K562 (cell line): Measurements from ENCODE around the gene HCN3.

Experiments used
- EHMT2 ChIP-seq: fragments of 450-650 bp; IDR thresholded peaks from 2 replicates; pipeline ENCODE4 v1.6.1; 2018; ENCODE audit warnings: antibody characterized with exemption
- MXI1 ChIP-seq: IDR thresholded peaks from 2 replicates; pipeline ENCODE4 v1.6.1; 2011; ENCODE audit warnings: low read depth, mild to moderate bottlenecking, improper control_type of control experiment, low read length
- POLR3A ChIP-seq: IDR thresholded peaks from 2 replicates; pipeline ENCODE4 v1.6.1; 2011; ENCODE audit warnings: borderline replicate concordance, mild to moderate bottlenecking, moderate library complexity; ENCODE audit not compliant: insufficient read length, insufficient read depth; ENCODE audit errors: extremely low read depth
- SRF ChIP-seq, 2 experiments: fragments of 250-450, 450-650 bp in 1 of 2; sonication (Bioruptor Pico) in 1 of 2; sonication (generic) in 1 of 2; formaldehyde crosslinking; IDR thresholded peaks; 2 replicates each; pipeline versions ENCODE4 v1.5.0 to v1.5.1; 2020 to 2022; ENCODE audit warnings: mild to moderate bottlenecking in 1 of 2, missing genetic modification reagents in 1 of 2
- TEAD1 ChIP-seq, 2 experiments: fragments of 450-650 bp in 1 of 2; sonication (generic) in 1 of 2; formaldehyde crosslinking; IDR thresholded peaks; 2 replicates each; pipeline versions ENCODE4 v1.4.0 to v1.8.0; 2020 to 2022; ENCODE audit warnings: mild to moderate bottlenecking in 2 of 2, missing genetic modification reagents in 1 of 2
- TEAD4 ChIP-seq, 2 experiments: sonication (generic) in 1 of 2; formaldehyde crosslinking in 1 of 2; IDR thresholded peaks; 2 replicates each; pipeline versions ENCODE4 v1.6.1 to v1.8.0; 2012 to 2022; ENCODE audit warnings: borderline replicate concordance in 1 of 2, inconsistent platforms in 1 of 2, low read length in 1 of 2, mild to moderate bottlenecking in 1 of 2, missing genetic modification reagents in 1 of 2
- ZKSCAN1 ChIP-seq: fragments of 150-350 bp; IDR thresholded peaks from 2 replicates; pipeline ENCODE4 v1.6.1; 2016; ENCODE audit warnings: low read depth, low read length
- ZNF253 ChIP-seq: fragments of 250-450 bp; sonication (Bioruptor Pico); conservative IDR thresholded peaks from 2 replicates; pipeline ENCODE4 v1.6.1; 2021; ENCODE audit warnings: mild to moderate bottlenecking
- ZNF778 ChIP-seq: fragments of 450-650 bp; formaldehyde crosslinking; IDR thresholded peaks from 2 replicates; pipeline ENCODE4 v1.4.0; 2020; ENCODE audit warnings: mild to moderate bottlenecking, moderate library complexity
- TF ChIP-seq, protein P1 (sequence below), 3 experiments: IDR thresholded peaks in 2 of 3; conservative IDR thresholded peaks in 1 of 3; 2 replicates each; pipeline ENCODE4 v1.5.1; 2011 to 2012; ENCODE audit warnings: low read length in 3 of 3, mild to moderate bottlenecking in 3 of 3, control low read depth in 2 of 3, improper control_type of control experiment in 1 of 3, inconsistent platforms in 1 of 3, low read depth in 1 of 3, mixed read lengths in 1 of 3, moderate library complexity in 1 of 3; ENCODE audit not compliant: insufficient read depth in 2 of 3
- TF ChIP-seq, protein P2 (sequence below), 2 experiments: fragments of 450-650 bp; formaldehyde crosslinking in 1 of 2; IDR thresholded peaks; 2 replicates each; pipeline versions ENCODE4 v1.4.0 to v1.6.1; 2014 to 2020; ENCODE audit warnings: mild to moderate bottlenecking in 2 of 2, borderline replicate concordance in 1 of 2, low read depth in 1 of 2
- TF ChIP-seq, protein P3 (sequence below): sonication (generic); formaldehyde crosslinking; IDR thresholded peaks from 2 replicates; pipeline ENCODE4 v1.5.0; 2020; ENCODE audit warnings: missing genetic modification reagents
- TF ChIP-seq, protein P4 (sequence below): IDR thresholded peaks from 2 replicates; pipeline ENCODE4 v1.6.1; 2016; ENCODE audit warnings: missing genetic modification characterization, missing compliant biosample characterization

DNA sequence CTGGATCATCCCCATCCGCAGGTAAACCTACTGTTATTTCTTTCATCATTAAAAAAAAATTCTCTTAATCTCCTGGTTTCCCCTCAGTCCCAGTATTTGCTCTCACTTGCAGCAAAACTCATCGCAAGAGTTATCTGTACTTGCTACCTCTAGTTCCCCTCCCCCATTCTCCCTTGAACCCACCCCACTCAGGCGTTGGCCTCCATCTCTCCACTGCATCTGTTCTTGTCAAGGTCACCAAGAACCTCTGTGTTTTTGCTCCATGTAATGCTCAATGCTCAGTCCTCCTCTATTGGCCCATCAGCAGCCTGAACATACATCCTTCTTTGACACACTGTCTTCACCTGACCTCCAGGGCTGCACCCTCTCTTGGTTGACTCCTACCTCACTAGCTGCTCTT, 19.4 kb downstream of the HCN3 start:
- TF ChIP-seq ZKSCAN1 (no peak), SRF (CRISPR knock-in tag; IDR thresholded peaks at IDR 0.05) (no peak), ZNF253 (CRISPR knock-in tag) (no peak), TEAD1 (CRISPR knock-in tag; IDR thresholded peaks at IDR 0.05) (no peak), TEAD4 (IDR thresholded peaks at IDR 0.05; ENCODE audit: low read length) (no peak), TEAD4 (CRISPR knock-in tag; IDR thresholded peaks at IDR 0.05; ENCODE audit: borderline replicate concordance) (no peak), ZNF778 (CRISPR knock-in tag) (no peak), MXI1 (no peak), POLR3A (no peak), EHMT2 (no peak)
- TF ChIP-seq, protein P1, sequence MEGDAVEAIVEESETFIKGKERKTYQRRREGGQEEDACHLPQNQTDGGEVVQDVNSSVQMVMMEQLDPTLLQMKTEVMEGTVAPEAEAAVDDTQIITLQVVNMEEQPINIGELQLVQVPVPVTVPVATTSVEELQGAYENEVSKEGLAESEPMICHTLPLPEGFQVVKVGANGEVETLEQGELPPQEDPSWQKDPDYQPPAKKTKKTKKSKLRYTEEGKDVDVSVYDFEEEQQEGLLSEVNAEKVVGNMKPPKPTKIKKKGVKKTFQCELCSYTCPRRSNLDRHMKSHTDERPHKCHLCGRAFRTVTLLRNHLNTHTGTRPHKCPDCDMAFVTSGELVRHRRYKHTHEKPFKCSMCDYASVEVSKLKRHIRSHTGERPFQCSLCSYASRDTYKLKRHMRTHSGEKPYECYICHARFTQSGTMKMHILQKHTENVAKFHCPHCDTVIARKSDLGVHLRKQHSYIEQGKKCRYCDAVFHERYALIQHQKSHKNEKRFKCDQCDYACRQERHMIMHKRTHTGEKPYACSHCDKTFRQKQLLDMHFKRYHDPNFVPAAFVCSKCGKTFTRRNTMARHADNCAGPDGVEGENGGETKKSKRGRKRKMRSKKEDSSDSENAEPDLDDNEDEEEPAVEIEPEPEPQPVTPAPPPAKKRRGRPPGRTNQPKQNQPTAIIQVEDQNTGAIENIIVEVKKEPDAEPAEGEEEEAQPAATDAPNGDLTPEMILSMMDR (IDR thresholded peaks at IDR 0.05 in 2 of 3, conservative IDR thresholded peaks at IDR 0.05 in 1 of 3; ENCODE audit: insufficient read depth in 2 of 3, low read depth in 1 of 3, low read length in 3 of 3): no peak
- TF ChIP-seq, protein P2, sequence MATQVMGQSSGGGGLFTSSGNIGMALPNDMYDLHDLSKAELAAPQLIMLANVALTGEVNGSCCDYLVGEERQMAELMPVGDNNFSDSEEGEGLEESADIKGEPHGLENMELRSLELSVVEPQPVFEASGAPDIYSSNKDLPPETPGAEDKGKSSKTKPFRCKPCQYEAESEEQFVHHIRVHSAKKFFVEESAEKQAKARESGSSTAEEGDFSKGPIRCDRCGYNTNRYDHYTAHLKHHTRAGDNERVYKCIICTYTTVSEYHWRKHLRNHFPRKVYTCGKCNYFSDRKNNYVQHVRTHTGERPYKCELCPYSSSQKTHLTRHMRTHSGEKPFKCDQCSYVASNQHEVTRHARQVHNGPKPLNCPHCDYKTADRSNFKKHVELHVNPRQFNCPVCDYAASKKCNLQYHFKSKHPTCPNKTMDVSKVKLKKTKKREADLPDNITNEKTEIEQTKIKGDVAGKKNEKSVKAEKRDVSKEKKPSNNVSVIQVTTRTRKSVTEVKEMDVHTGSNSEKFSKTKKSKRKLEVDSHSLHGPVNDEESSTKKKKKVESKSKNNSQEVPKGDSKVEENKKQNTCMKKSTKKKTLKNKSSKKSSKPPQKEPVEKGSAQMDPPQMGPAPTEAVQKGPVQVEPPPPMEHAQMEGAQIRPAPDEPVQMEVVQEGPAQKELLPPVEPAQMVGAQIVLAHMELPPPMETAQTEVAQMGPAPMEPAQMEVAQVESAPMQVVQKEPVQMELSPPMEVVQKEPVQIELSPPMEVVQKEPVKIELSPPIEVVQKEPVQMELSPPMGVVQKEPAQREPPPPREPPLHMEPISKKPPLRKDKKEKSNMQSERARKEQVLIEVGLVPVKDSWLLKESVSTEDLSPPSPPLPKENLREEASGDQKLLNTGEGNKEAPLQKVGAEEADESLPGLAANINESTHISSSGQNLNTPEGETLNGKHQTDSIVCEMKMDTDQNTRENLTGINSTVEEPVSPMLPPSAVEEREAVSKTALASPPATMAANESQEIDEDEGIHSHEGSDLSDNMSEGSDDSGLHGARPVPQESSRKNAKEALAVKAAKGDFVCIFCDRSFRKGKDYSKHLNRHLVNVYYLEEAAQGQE (IDR thresholded peaks at IDR 0.05; ENCODE audit: borderline replicate concordance): no peak
- TF ChIP-seq, protein P2 (CRISPR knock-in tag; IDR thresholded peaks at IDR 0.05; ENCODE audit: low read depth): no peak
- TF ChIP-seq, protein P3, sequence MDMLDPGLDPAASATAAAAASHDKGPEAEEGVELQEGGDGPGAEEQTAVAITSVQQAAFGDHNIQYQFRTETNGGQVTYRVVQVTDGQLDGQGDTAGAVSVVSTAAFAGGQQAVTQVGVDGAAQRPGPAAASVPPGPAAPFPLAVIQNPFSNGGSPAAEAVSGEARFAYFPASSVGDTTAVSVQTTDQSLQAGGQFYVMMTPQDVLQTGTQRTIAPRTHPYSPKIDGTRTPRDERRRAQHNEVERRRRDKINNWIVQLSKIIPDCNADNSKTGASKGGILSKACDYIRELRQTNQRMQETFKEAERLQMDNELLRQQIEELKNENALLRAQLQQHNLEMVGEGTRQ (CRISPR knock-in tag): no peak
- TF ChIP-seq, protein P4, sequence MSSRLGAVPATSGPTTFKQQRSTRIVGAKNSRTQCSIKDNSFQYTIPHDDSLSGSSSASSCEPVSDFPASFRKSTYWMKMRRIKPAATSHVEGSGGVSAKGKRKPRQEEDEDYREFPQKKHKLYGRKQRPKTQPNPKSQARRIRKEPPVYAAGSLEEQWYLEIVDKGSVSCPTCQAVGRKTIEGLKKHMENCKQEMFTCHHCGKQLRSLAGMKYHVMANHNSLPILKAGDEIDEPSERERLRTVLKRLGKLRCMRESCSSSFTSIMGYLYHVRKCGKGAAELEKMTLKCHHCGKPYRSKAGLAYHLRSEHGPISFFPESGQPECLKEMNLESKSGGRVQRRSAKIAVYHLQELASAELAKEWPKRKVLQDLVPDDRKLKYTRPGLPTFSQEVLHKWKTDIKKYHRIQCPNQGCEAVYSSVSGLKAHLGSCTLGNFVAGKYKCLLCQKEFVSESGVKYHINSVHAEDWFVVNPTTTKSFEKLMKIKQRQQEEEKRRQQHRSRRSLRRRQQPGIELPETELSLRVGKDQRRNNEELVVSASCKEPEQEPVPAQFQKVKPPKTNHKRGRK (tag): no peak
